GM19455 (cell line): ENCODE results near the gene OR9A4.
"Not testable (repeated sequence)": the region's sequence is repeated elsewhere in the genome, so short reads cannot be mapped to it uniquely, and the experiment has no call there.

Source experiments
- ATAC-seq: cut with Tn5 transposase; IDR thresholded peaks from one replicate; pipeline ENCODE4 v1.9.1; 2021; ENCODE audit not compliant: unreplicated experiment

OR9A4 gene, protein sequence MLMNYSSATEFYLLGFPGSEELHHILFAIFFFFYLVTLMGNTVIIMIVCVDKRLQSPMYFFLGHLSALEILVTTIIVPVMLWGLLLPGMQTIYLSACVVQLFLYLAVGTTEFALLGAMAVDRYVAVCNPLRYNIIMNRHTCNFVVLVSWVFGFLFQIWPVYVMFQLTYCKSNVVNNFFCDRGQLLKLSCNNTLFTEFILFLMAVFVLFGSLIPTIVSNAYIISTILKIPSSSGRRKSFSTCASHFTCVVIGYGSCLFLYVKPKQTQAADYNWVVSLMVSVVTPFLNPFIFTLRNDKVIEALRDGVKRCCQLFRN

DNA sequence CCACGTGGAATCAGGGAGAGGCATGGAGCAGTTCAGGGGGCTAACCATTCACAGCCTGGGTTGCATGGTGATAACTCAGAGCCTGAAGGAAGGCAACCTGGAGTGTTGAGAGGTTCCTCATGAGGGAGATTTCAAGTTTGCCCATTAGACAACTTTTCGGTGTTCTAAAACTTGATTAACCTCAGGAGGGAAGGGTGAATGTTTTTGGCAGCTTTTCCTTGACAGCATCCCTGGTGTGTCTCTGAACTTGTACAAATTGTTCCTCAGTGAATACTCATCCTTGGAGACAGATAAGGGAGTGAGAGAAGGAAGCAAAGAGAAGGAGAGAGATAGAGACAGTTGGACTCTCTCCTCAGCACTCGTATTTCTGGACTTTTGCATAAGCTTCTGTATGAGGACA, at the start of gene OR9A4:
TSS of gene OR9A4 (plus strand) at position 301 of the 400 bp plus-strand sequence. CDS start 2,477 bp downstream, outside the sequence.
- ATAC-seq = no peak

DNA sequence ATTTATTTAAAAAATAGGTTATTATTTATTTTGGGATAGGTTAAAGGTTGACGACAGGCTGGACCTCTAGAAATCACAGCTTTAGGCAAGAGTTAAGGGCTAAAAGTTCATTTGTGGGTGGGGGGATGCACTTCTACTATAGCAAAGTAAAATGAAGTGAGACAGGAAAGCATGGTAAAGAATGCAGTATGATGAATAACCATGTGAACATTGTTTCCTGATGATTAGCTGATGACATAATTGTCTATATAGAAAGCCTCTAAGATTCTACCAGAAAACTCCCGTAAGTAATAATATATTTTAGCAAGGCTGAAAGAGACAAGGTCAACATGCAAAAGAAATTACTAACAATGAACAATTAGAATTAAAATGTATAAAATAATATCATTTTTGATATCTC, 49.2 kb upstream of the OR9A4 start:
- no peak for ATAC-seq

DNA sequence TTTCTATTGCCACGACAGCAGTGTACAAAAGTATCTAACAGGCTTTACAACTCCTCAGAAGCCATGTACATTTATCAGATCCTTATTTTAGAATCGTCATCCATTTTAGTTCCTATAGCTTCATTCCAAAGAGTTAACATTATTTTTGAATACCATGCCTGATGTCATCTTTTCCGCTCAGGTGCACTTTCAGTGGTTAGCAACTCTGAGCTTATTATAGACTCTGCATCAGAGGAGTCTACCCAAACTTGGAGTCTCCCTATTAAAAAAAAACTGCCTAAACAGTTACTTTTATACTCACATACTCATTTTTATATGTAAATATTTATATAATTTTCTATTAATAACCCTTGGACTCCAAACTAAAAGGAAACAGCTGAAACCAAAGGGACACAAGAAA, 43.3 kb upstream of the OR9A4 start:
- no peak for ATAC-seq

DNA sequence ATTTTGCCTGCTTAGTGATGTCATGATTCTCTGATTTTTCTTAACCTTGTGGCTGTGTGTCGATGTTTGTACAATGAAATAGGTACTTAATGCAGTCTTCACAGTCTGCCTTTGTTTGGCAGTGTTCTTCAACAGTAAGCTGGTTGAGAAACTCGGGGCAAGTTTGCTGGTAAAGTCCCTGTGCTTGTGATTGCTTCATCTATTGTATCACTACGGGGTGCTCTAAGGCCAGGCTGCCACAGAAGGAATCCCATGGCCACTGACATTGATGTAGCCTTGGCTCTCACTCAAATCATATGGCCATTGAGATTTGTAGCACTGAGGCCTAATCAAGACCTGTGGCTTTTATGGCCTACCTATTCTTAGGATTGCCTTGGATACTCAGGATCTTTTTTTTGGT, 41.4 kb upstream of the OR9A4 start:
- no peak for ATAC-seq

DNA sequence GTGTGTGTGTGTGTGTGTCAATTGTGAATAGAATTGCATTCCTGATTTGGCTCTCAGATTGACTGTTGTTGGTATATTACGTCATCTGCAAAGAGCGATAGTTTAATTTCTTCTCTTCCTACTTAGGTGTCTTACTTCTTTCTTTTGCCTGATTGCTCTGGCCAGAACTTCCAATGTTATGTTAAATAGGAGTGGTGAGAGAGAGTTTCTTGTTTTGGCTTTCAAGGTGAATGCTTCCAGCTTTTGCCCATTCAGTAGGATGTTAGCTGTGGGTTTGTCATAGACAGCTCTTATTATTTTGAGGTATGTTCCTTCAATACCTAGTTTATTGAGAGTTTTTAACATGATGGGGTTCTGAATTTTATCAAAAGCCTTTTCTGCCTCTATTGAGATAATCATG, 40.7 kb upstream of the OR9A4 start:
- ATAC-seq = no peak

DNA sequence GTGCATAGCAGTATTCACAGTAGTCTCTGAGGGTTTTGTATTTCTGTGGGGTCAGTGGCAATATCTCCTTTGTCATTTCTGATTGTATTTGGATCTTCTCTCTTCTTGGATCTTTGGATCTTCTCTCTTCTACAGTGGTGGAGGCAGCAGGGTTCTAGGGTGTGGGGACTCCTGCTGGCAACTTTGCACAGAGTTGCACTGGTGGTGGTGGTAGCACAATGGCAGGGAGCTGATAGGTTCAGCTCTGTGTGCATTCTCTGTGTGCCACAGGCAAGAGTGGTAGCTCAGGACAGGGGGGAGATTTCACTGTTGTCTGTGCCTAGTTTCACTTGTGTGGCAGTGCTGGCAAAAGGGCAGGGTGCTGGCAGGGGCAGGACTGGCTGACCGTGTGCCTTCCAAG, 39.8 kb upstream of the OR9A4 start:
- ATAC-seq = no peak

DNA sequence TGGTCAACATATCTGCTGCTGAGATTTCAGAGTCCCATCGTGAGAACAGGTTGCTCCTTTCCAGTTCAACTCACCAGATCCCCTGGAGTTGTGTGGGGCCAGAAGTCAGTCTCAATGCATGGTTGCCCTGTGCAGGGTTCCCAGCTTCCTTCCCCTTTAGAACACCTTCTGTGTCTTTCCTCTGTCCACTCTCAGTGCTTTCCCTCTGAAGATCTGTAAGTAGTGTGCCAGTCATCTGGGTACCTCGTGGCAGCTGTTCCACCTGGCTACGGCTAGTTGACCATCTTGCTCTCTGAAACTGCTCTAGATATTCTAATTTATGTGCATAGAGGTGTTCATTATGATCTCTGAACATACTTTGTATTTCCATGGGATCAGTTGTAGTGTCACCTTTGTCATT, 38.8 kb upstream of the OR9A4 start:
- no peak for ATAC-seq

DNA sequence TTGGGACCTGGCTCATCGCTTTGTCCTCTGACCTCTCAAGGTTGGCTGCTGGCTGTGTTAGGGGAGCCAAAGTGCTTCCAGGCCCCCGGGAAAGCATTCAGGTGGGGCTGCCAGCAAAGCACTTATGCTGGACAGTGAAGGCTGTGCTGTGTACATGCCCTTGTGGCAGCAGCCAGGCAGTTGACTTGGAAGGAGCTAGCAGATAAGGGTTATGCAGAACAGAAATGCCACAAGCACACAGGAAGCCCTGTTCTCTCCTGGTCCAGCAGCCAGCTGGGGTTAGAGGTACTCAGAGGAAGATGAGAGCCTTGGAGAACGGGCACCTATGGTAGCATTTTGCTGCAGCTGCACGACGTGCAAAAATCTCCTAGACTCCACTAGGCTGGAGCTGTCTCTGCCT, 35.2 kb upstream of the OR9A4 start:
- no peak for ATAC-seq

DNA sequence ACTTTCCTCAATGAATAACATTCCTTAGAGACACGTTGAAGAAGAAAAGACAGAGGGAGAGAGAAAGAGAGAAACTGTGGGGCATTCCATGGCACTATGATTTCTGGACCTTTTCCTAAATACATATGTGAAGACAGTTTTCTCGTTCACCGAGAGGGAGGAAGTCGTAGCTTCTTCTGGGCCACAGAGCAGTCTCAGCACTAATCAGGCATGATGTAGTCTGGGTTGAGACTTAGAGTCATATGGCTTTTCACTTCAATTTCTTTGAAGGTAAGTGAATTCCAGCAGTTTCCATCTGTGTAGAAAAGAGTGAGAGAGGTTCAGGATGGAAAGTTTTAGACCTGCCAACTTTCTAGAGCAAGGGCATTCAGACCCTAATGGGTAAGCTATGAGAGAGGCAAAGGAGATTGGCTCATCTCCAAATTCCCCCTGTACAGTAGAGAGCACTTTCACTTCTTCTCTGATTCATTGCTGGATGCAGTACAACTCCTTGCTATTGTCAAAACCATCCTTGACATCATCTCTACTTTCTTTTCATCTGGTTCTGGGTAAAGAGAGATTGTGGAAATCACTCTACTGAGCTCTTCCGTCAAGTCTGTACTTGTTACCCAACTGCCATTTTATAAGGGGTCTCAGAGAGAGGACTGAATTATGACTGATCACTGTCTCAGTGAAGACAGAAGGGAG, 31.5 kb upstream of the OR9A4 start:
- peak; percentile 73 for ATAC-seq

DNA sequence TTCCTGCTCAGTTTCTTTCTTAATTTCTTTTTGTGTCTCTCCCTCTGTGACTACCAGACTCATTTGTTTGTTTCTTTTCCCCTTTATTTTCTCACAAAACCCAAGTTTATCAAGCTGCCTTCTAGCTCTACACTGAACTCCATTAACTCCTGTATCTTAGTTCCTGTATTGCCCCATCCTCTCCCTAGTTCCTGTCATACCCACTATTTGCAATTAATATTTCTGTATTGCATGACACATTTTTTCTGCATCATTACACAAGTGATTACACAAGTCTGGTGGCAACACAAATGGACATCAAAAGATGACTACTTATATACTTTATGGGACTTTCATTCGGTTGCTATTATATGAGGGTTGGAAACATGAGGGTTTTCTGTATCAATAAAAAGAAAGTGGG, 26.9 kb upstream of the OR9A4 start:
- ATAC-seq = no peak

DNA sequence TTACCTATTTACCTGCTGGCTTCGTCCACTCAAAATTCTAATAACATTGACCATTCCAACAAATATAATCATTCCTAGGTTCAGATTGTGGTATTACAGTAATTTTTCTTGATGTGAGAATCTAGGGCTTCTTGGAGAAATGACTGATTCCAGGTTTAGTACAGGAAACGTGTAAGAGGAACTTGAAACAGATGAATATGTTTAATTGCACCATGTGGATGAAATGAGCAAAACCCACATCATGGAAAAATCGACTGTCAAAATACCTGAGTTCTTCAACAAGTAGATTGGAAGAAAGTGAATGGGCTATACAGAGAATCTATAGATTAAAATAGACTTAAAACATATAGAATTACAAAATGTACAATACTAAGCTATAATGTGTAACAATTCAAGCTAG, 24.9 kb upstream of the OR9A4 start:
- ATAC-seq = no peak

DNA sequence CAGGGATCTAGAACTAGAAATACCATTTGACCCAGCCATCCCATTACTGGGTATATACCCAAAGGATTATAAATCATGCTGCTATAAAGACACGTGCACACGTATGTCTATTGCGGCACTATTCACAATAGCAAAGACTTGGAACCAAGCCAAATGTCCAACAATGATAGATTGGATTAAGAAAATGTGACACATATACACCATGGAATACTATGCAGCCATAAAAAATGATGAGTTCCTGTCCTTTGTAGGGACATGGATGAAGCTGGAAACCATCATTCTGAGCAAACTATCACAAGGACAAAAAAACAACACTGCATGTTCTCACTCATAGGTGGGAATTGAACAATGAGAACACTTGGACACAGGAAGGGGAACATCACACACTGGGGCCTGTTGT, 16.8 kb upstream of the OR9A4 start:
- ATAC-seq = not testable (repeated sequence)

DNA sequence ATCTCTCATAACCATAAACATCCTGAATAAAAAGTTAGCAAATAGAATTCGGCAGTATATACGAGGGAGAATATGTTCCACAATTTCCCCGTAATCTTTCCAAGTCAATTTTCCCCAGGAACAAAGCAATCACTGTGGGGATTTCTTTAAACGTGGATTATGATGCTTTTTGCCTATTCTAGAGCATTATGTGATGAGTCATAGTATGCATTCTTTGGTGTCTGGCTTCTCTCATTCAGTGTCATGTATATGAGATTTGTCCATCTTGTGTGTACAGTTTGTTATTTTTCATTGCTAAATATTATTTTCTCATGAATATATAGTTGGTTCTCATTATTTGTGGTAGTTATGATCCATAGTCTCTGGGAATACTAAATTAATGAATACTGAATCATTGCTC, 9.9 kb upstream of the OR9A4 start:
- ATAC-seq = no peak

DNA sequence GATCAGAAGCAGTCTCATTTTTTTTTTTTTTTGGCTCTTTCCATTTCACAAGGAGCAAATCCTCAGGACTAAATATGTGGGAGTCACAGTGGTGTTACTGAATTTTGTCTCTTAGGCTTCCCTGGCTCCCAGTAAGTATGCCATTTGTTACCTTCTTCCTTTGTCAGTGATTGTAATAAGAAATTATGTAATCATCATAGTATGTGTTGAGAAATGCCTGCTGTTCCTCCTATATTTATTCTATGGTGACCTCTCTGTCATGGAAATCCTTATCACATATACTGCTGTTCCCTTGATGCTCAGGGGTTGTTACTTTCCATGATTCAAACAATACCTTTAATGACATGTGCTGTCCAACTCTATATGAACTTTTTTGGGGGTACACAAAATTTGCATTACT, 4.8 kb upstream of the OR9A4 start:
- no peak for ATAC-seq

DNA sequence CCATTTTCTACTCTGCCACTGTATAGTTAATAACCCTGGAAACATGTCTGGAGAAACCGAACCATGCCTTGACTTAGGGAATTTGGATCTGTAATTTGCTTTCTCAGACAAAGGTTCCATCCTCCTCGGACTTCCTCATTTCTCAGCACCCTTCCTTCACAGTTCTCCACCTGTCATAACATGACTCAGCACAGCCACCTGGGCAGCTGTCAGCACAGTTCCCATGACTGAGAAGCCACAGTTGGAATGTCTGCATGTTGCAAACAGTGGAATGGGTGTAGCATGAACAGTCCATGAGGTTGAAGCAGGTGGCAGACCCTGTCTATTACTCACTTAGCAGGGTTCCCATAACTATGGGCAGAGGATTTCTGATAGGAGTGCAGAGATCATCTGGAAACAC, 634 bp upstream of the OR9A4 start:
- ATAC-seq = no peak

DNA sequence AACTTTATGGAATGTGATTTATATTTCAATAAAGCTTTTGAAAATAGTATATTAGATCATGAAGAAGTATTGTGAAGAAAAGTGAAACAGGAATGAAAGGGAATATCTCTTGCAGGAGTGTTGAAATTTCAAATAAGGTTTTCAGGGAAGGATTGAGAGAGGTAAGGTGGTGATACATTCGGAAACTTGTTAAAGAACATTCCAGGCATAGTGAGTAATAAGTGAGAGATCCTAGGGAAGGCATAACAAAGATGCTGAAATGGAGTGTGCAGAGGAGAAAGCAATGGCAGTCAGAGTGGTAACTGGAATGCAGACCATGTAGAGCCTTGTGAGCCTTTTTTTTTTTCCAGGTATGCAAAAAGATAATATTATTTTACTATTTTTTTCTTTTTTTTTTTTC, 4.1 kb downstream of the OR9A4 start:
- ATAC-seq = no peak

DNA sequence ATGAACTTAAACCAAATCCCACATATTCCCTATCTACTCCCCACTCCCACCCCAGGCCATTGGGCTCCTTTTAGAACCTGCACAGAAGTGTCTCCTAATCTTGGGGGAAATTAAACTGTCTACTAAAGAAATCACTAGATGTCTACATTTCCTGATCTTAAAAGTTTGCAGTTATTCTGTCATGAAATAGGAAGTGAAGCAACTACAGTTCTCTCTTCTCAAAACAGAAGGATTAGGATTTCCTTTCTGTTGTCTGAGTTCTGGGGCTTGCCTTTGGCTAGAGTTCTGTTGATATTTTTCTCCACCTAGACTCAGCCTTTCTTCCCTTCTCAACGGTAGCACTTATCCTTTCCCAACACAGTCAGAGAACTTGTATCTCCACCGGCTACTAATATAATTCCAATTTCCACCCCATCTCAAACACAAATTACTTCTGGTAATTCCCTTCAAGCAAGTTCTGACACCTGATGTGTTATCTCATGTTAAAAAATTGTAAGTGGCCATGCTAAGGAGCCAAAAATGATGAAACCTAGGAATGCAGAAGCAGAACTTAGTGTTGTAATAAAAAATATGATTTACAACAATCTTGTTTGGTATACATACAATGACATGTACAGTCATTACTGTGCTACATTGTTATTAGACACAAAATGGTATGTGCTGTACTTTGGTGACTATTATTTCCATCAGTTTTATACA, 12.1 kb downstream of the OR9A4 start:
- ATAC-seq = no peak

DNA sequence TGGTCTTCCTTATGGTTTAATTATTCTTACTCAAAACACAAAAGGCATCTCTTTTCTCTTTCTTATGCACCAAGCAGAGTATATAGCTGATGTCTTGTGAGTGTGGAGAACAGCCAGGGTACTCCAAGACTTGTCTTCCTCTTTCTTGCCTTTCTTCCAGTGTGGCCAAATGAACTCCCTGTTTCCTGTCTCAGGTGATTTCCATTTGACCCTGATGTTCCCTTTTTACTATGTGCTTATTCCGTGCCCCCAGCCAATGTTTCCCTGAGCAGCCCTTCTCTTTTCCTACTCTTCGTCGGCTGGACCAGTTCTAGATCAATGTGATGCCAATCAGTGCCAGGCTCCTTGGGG, 12.6 kb downstream of the OR9A4 start:
- ATAC-seq = no peak

DNA sequence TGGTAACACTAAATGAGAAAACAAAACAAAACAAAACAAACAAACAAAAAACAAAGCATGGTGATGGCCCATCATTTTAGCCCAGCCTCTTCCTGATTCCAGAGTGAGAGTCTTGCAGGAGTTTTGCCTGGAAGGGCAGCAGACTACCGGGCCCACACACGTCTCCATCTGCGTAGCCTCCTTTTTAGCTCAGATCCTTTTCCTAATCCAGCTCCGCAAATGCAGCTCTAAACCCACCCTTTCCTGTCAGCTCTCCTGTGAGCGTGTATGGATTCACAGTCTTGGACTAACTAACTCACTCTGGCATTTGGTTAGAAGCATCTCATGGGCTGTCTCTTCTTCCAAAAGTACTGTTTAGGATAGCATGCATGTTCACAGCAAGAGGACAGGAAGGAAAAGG, 14.0 kb downstream of the OR9A4 start:
- ATAC-seq = no peak

DNA sequence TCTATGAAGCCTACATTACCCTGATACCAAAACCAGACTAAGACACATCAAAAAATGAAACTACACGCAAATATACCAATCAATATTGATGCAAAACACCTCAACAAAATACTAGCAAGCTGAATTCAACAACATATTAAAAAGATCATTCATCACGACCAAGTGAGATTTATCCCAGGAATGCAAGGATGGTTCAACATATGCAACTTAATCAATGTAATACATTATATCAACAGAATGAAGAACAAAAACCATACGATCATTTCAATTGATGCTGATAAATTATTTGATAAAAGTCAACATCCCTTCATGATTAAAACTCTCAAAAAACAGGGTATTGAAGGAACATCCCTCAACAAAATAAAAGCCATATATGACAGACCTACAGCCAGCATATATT, 24.9 kb downstream of the OR9A4 start:
- no peak for ATAC-seq

DNA sequence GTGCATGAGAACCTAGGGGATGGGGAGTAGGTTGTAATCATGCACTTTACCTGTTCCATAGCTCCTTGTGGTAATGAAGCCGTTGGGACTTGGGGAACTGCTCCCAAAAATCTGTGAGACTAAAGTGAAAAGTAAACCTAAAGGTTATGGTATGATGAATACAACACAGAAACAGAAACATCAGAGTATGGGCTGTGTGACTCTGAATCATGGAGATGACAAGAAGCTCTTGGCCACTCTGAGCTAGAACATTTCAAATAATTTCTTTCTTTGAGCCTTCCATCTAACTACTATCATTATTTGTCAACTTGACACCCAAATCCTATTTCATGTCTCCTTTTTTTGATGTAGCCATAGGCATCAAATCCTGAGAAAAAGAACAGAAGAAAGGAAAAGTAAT, 27.6 kb downstream of the OR9A4 start:
- no peak for ATAC-seq

DNA sequence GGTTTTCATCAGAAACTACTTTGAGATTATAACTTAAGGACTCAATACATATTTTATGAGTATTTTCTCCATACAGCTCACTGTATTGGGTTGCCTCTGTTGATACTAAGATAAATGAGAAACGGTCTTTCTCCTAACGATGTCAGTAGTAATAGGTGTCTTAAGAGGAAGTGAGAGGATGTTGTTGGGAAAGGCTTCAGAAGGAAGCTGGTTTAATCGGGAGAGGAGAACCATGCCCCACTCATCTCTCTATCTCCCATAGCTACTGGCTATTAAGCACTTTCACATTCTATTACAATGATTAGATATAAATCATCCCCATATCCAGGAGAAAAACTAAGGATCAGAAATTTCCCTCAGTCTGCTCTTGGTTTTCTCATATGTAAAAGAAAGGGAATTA, 28.6 kb downstream of the OR9A4 start:
- no peak for ATAC-seq
